GM18861 (cell line): ENCODE data around the gene ZNF865.

Experiments used
- ATAC-seq: cut with Tn5 transposase; IDR thresholded peaks from one replicate; pipeline ENCODE4 v1.9.1; 2021; ENCODE audit not compliant: unreplicated experiment

ZNF865 gene

DNA sequence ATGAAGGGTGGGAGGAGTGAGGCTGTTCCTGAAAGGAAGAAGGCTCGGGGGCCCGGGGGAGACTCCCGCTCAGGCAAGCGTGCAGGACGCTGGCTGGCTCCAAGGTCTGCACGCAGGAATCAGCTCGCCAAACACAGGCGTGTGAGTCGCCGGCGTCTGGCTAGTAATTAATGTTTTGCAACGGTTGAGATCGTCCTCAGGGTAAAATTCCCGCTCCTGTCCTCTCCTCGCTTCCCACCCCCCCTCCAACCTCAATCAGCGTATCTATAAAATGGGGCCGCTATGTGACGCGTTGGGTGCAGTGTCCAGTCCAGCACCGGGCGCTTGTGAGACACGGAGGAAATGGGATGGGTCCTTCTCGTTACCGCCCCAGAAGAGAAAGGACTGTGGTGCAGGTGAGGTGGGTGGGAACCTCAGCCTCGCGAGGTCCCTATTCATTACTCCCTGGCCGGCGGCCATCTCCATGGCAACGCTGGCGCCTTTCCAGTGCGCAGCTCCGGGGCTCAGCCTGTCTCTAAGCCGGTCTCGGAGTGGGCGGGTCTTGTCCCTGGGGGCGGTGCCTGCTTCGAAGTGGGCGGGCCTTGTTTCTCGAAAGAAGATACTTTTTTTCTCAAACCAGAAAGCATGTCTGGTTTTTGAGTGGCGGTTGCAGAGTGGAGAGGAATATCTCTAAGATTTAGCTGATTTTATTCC, 18.3 kb upstream of the ZNF865 start:
- ATAC-seq, result peak; percentile 91

DNA sequence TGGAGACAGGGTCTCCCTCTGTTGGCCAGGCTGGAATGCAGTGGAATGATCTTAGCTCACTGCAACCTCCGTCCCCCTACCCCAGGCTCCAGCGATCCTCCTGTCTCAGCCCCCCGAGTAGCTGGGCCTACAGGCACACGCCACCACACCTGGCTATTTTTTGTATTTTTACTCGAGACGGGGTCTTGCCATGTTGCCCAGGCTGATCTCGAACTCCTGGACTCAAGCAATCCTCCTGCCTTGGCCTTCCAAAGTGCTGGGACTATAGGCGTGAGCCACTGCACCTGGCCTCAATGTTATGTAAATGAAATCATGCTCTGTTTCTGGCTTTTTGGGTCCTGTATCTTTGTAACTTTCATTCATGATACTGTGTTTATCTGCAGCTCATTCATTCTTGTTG, 16.7 kb upstream of the ZNF865 start:
- no peak for ATAC-seq

DNA sequence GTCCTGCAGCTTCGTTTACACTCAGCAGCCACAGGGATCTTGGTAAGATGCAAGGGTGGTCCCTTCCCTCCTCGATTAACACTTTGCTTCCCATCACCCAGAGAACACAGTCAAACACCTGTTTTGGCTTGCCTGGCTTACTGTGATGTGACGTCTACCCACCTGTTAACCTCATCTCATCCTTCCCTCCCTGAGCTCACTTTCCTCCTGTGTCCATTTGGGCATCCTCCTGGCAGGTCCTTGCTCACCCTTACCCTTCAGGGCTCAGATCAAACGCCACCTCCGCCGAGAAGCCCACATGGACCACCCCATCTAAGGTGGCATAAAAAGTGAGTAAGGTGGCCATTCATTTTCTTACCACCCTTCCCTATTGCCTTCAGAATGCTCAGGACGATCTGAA, 15.3 kb upstream of the ZNF865 start:
- no peak for ATAC-seq

DNA sequence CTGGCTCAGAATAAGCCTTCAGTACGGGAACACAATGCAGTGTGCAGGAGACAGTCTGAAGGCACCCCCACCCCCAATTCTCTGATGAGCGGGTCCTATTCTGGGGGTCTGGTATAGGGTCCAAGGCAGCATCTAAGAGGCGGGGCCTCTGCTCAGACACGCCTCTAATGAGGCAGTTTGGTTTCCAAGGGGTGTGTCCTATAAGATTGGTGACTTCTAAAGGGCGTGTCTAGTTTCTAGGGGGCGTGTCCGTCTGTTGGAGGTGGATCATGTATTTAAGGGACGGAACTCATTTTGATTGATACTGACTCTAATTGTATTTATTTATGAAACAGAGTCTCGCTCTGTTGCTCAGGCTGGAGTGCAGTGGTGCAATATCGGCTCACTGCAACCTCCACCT, 14.8 kb upstream of the ZNF865 start:
- no peak for ATAC-seq

DNA sequence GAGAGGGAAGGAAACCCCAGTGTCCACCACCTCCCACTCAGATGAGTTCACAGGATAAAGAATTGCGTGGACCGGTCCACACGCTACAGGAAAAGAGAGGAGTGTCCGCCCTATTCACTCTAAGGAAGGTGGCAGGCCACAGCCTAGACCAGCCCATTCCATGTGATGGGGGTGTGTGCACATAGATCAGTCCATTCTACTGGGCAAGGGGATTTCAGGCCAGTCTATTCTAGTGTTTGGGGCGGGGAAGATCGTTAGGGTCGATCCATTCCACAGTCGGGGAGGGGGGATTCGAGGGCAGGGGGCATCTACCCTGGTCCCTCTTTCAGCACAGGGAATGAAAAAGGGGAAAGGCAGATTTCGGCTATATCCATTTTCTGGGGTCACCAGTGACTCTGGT, 13.9 kb upstream of the ZNF865 start:
- ATAC-seq, result no peak

DNA sequence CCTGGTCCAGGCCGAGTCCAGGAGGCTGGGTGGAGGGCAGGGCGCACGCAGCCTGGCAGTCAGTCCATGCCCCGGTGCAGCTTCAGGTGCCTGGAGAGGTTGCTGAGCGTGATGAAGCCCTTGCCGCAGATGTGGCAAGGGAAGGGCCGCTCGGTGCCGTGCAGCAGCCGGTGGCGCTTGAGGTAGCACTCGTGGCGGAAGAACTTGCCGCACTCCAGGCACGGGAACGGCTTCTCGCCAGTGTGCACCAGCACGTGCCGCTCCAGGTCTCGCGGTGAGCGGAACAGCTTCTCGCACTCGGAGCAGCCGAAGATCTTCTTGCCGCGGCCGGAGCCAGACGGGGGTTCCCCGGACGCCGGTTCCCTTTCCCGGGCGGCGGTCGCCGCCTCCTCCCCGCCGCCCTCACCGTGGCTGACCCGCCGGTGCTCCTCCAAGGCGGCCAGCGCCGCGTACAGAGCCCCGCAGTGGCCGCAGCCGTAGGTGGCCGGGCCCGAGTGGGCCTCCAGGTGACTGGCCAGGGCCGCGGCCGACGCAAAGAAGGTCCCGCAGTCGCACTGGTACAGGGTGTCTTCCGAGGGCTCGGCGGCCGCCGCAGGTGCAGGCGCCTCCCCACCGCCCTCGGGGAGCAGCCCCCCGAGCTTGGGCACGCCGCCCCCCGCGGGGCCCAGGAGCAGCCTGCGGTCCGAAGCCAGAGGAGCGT, 12.9 kb upstream of the ZNF865 start:
- no peak for ATAC-seq

DNA sequence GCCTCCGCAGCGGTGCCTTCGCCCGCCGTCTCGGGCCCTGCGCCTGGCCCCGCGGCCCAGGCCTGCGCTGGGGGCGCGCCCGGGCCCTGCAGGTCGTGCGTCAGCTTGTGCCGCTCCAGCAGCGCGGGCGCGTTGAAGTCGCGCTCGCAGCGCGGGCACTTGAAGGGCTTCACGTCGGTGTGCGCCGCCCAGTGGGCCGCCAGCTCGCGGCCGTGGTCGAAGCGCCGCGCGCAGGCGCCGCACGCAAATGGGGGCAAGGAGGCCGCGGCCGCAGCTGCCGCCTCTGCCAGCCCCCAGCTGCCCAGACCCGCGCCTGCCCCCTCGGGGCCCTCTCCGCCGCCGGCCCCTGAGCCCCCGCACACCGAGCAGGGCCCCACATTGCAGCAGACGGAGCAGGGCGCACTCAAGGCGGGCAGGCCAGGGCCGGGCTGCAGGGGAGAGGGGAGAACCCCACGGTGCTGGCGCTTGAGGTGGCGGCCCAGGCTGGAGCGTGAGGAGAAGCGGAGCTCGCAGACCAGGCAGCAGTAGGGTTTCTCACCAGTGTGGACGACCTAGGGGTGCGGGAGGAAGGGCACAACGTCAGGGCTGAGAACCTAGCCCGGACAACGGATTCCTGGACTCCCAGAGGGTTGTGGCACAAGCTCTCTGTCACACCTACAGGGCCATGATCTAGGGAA, 12.2 kb upstream of the ZNF865 start:
- ATAC-seq, result no peak

DNA sequence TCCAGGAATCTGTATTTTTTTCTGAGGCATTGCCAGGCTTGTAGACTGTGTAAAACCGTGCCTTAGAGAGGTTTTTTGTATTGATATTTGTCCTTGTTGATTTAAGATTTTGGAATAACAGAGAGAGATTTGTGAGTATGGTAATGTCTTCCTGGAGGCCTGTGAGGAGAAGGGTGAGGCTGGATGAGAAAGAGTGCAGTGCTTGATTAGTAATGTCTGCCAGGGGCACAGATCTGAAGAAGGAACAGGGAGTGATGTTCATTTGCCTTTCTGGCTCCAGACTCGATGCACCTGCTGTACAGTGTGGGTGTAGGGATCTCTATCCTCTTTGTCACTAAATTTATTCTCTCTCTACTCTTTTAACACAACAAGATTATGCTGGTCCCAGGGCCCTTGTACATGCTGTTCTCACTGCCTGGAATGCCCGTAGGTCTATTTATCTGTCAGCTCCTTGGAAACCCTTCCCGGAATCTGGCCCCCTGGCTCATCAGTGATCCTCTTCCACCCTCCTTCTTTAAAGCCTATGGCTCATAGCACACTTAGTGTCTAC, 10.4 kb upstream of the ZNF865 start:
- ATAC-seq, result no peak

DNA sequence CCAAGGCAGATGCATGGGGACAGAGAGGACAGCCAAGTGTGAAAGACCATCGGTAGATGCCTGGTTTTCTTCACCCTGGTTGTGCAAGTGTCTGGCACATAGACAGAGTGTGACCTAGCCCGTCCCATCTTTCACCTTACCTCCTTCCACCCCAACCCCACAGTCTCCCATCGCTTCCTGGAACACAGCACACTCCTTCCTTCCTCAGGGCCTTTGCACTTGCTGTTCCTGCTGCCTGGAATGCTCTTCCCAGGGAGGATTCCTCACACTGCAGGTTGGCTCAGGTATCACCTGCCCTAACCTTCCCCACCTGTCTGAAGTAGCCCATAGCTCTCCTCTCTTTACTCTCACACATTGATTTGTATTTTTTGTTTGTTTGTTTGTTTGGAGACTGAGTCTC, 9.1 kb upstream of the ZNF865 start:
- ATAC-seq, result no peak

DNA sequence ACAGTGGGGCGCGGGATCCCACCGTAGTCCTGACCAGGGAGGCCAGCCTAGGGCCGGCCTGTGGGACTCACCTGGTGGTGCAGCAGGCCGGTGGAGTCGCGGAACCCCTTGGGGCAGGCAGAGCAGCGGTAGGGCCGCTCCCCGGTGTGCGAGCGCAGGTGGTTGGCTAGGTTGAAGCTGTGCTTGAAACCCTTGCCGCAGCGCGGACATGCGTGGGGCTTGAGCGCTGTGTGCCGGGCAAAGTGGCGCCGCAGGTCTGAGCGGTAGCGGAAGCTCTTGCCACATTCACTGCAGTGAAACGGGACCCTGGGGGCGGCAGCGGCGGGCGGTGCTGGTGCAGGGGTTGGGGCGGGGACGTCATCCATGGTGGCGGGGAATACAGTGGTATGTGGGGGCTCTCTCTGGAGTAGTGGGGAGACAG, 7.9 kb upstream of the ZNF865 start:
- no peak for ATAC-seq

DNA sequence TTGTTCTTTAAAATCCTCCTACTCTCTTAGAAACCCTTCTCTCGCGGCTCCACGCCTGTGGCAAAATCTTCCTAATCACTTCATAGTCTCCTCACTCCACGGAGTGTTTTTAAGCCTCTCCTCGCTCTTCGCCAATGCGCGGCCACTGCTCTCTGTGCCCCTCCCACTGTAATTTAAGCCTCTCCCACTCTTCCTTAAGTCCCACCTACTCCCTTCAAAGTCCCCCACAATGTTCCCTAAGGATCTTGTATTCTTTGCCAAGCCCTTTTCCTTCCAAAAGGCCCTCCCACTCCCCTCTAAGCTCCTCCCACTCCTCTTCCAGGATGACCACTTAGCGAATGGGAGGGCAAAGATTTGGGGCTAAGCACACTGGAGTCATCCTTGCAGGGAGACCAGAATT, 7.4 kb upstream of the ZNF865 start:
- ATAC-seq, result no peak

DNA sequence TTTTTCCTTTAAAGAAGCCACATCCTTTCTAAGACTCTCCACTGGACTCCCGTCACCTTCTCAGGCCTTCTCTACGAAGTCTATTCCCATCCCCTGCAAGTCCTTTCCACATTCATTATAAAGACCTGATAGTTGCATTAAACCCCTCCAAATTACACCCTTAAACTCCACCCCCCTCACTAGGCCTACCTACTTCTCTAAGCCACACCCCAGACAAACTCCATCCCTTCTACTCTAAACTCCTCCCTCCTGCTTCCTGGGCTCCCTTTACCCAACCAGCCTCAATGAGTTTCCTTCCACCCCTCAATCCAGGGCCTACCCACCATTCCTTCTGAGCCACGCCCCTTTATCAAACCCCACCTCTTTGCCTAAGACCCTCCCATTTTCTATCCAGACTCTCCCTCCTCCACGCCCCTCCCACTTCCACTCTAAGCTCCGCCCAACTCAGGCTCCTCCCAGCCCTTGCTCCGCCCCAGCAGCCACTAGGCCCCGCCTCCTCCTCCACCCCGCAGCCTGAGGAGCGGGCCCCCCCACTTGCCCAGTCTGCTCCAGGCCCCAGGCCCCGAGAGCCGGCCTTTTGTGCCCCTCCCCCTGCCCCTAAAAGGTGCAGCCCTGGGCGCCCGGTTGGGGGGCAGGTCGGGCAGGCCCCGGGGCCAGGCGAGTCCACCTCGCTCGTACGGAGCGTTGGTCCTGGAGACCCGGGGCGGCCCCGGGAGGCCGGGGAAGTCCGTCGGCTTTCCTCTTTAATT, 6.6 kb upstream of the ZNF865 start:
- peak; percentile 30 for ATAC-seq

DNA sequence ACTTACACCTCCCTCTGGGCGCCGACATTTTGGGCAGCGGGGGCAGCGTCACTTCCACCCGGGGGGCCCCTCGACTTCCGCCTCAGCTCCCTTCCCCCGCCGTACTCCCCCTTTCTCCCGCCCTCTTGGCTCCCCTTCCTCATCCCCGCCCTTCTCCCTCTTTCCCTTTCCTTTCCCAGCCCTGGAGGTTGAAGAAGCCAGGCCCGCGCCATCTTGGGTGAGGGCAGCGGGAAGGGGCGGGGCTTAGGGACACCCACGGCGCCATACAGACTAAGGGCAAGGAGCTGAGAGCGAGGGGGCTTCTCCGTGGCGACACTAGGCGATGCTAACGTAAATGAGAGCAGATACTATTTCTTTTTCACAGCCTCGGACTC, 6.0 kb upstream of the ZNF865 start, which contains the start of gene FIZ1:
FIZ1 (minus strand) TSS at position 50 of the 374 bp plus-strand sequence. CDS start 1,652 bp downstream, outside the sequence.
- peak; percentile 38 for ATAC-seq

DNA sequence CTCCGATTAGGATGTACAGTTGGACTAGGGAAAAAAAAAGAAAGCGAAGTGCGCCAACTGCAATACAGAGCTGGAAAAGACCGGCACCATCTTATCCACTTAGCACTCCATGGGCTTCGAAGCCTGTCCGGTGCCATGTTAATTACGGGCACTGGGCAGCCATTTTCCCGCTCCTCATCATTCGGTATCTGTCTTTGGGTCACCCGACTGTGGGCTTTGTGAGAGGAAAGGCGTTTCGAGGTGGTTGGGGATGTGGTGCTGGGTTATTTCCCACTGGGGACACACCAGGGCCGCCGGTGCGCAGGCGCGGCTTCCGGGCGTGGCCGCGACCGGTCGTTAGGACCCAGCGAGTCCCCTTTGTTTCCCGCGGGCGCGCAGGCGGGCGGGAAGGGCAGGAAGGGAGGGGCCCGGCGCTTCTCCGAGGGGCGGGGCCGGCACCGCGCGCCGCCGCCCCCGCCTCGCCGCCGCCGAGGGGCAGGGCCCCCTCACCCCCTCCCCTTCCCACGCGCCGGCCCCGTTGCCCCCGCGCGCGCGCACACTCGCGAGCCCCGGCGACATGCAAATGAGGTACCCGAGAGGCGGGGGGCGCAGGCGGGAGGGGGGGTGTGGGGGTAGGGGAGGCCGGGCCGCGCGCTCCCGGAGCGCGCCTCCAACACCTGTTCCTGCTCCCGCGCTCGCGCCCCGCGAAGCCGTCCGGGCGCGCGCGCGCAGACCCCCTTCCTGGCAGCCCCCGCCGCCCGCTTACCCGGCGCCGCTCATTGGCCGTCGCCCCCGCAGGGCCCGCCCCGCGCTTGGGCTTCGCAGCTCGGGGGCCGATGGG, 5.4 kb upstream of the ZNF865 start, which contains the start of gene ZNF524:
ZNF524 (plus strand) TSS at position 447 of the 820 bp plus-strand sequence. CDS start 1,825 bp downstream, outside the sequence.
- peak; percentile 35 for ATAC-seq

DNA sequence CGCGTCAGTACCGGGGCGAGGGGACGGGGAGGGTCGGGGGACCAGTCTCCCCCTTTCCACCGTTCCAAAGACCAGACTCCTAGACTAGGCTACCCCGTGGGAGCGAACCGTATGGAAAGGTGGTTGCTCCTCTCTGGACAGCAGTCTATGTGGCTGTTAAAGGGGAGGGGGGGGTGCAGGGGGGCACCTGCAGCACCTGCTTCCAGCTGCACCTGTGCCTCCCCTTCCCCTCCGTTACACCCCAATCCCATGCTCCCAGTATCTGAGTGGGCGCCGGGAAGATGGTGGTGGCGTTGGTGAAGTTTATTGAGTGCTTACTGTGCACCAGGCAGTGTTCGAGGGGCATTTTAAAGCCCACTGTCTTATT, 4.8 kb upstream of the ZNF865 start:
- ATAC-seq, result no peak

DNA sequence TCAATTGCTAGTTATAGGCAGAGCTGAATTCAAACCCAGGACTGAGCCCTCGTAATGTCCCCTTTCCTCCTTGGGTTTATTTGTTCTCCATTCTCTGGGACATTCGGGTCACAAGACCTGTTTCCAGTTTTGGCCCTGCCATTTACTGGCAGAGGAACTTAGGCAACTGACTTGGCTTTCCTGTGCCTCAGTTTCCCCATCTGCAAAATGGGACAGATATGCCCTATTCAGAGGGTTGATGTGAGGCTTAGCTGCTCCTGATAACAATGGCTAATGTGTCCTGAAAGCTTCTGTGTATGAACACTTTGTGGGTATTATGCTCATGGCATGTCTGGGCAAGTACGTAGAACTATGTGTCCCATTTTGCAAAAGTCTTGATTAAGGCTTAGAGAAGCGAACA, 4.4 kb upstream of the ZNF865 start:
- ATAC-seq, result no peak

DNA sequence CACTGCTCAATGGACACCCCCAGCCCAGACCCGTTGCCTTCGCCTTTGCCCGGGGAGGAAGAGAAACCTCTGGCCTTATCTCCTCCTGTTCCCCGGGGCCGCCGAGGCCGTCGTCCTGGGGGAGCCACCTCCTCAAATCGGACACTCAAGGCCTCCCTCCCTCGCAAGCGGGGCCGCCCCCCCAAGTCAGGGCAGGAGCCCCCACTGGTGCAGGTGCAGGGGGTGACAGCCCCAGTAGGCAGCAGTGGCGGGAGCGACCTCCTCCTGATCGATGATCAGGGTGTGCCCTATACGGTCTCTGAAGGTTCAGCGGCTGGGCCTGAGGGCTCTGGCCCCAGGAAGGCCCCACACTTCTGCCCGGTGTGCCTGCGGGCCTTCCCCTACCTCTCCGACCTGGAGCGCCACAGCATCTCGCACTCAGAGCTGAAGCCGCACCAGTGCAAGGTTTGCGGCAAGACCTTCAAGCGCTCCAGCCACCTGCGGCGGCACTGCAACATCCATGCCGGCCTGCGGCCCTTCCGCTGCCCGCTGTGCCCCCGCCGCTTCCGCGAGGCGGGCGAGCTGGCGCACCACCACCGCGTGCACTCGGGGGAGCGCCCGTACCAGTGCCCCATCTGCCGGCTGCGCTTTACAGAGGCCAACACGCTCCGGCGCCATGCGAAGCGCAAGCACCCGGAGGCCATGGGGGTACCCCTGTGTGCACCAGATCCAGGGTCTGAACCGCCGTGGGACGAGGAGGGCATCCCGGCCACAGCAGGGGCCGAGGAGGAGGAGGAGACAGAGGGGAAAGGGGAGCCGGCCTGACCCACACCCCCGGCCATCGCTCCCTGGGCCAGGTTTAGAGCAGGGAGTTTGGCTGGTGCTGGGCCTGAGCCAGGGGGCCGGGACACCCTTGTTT, 3.1 kb upstream of the ZNF865 start:
- no peak for ATAC-seq

DNA sequence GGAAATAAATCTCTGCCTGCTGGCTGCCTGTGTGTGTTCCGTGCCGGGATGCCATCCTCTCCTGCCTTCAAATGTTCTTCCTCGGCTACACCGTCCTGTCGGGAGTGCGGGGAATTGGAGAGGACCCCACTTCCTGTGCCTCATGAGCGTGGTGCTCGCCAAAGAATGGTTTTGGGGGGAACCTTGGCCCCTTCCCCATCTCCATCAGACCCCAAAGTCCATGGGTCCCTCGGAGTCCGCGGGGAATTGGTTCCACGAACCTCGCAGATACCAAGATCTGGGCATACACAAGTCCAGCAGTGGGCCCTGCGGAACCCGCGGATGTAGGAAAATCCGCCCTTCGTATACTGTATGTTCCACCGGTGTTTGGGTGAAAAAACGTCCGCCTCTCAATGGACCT, 2.3 kb upstream of the ZNF865 start:
- ATAC-seq, result no peak

DNA sequence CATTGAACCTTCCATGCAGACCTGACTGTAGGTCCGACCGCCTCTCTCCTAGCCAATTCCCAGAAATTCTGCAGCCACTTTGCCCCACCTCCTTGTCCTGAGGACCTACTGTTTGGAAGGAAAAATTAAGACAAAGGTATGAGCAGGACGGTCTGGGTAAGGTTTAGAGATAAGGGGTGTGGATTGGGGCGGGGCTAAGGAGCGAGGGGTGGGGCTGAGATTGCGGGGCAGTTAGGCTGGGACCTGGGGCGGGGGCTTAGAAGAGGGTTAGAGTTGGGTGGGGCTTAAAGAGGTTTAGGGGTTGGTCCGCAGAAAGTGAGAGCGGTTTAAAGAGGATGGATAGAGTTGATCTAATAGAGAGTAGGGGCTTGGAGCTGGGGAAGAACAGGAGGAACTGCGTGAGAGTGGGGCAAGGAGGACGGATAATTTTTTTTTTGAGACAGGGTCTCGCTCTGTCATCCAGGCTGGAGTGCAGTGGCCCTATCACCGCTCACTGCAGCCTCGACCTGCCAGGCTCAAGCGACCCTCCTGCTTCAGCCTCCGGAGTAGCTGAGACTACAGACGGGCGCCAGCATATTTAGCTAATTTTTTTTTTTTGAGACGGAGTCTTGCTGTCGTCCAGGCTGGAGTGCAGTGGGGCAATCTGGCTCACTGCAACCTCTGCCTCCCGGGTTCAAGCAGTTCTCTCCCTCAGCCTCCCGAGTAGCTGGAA, 1.7 kb upstream of the ZNF865 start:
- ATAC-seq, result no peak
